HepG2 (cell line): ENCODE results near the gene SPATA12. TPM values are rescaled to one million over a fixed set of nuclear protein-coding genes. Genes with fewer than 3 reads are reported as not detected.

Source experiments
- ATAD3A ChIP-seq: sonication (generic); formaldehyde crosslinking; IDR thresholded peaks from 2 replicates; pipeline ENCODE4 v1.4.0; 2020; ENCODE audit warnings: missing genetic modification reagents
- BRCA1 ChIP-seq: sonication (generic); formaldehyde crosslinking; IDR thresholded peaks from 2 replicates; pipeline ENCODE4 v1.4.0; 2020; ENCODE audit warnings: missing genetic modification reagents
- CENPX ChIP-seq: sonication (generic); formaldehyde crosslinking; IDR thresholded peaks from 2 replicates; pipeline ENCODE4 v1.9.0; 2021; ENCODE audit warnings: mild to moderate bottlenecking, missing genetic modification reagents, moderate library complexity
- DNMT3B ChIP-seq: conservative IDR thresholded peaks from 2 replicates; pipeline ENCODE4 v1.6.1; 2016; ENCODE audit warnings: missing biosample characterization, control low read depth
- JUND ChIP-seq: sonication (generic); formaldehyde crosslinking; IDR thresholded peaks from 2 replicates; pipeline ENCODE4 v1.8.0; 2022; ENCODE audit warnings: mild to moderate bottlenecking, missing genetic modification reagents
- KMT2B ChIP-seq: IDR thresholded peaks from 2 replicates; pipeline ENCODE4 v1.6.1; 2016; ENCODE audit warnings: missing genetic modification reagents, missing compliant biosample characterization
- MAX ChIP-seq: IDR thresholded peaks from 2 replicates; pipeline ENCODE4 v1.6.1; 2012; ENCODE audit warnings: inconsistent platforms
- MED1 ChIP-seq: sonication (generic); formaldehyde crosslinking; IDR thresholded peaks from 2 replicates; pipeline ENCODE4 v1.4.0; 2020; ENCODE audit warnings: missing genetic modification reagents
- MXI1 ChIP-seq: IDR thresholded peaks from 3 replicates; pipeline ENCODE4 v1.6.1; 2012; ENCODE audit warnings: low read depth, low read length, inconsistent platforms, borderline replicate concordance
- NR0B2 ChIP-seq: sonication (generic); formaldehyde crosslinking; IDR thresholded peaks from 2 replicates; pipeline ENCODE4 v1.4.0; 2020; ENCODE audit warnings: mild to moderate bottlenecking, missing genetic modification reagents
- PBX3 ChIP-seq: sonication (generic); formaldehyde crosslinking; IDR thresholded peaks from 2 replicates; pipeline ENCODE4 v1.8.1; 2023; ENCODE audit warnings: missing genetic modification reagents, inconsistent platforms, borderline replicate concordance
- PHB2 ChIP-seq: fragments of 450-650 bp; IDR thresholded peaks from 2 replicates; pipeline ENCODE4 v1.6.1; 2018; ENCODE audit not compliant: partially characterized antibody
- POGZ ChIP-seq: sonication (generic); formaldehyde crosslinking; IDR thresholded peaks from 2 replicates; pipeline ENCODE4 v1.4.0; 2020; ENCODE audit warnings: mild to moderate bottlenecking, missing genetic modification reagents
- RNF2 ChIP-seq: fragments of 450-650 bp; conservative IDR thresholded peaks from 2 replicates; pipeline ENCODE4 v1.6.1; 2016; ENCODE audit warnings: low read depth
- SAP130 ChIP-seq: IDR thresholded peaks from 2 replicates; pipeline ENCODE4 v1.6.1; 2016; ENCODE audit warnings: low read depth
- SCMH1 ChIP-seq: sonication (generic); formaldehyde crosslinking; IDR thresholded peaks from 2 replicates; pipeline ENCODE4 v1.9.0; 2021; ENCODE audit warnings: missing genetic modification reagents, mild to moderate bottlenecking, borderline replicate concordance
- SMYD3 ChIP-seq: sonication (generic); formaldehyde crosslinking; IDR thresholded peaks from 2 replicates; pipeline ENCODE4 v1.8.1; 2023; ENCODE audit warnings: mild to moderate bottlenecking, missing genetic modification reagents
- TEAD3 ChIP-seq: optimal IDR thresholded peaks from 2 replicates; pipeline ENCODE3; 2016; ENCODE audit warnings: borderline replicate concordance
- ZBTB49 ChIP-seq: sonication (generic); formaldehyde crosslinking; IDR thresholded peaks from 2 replicates; pipeline ENCODE4 v1.4.0; 2020; ENCODE audit warnings: missing genetic modification reagents, borderline replicate concordance
- ZFP82 ChIP-seq: sonication (generic); formaldehyde crosslinking; IDR thresholded peaks from 2 replicates; pipeline ENCODE4 v1.5.1; 2020; ENCODE audit warnings: mild to moderate bottlenecking, missing genetic modification reagents, borderline replicate concordance
- ZNF235 ChIP-seq: sonication (generic); formaldehyde crosslinking; IDR thresholded peaks from 2 replicates; pipeline ENCODE4 v1.8.1; 2023; ENCODE audit warnings: mild to moderate bottlenecking, missing genetic modification reagents, borderline replicate concordance
- ZNF276 ChIP-seq: sonication (generic); formaldehyde crosslinking; IDR thresholded peaks from 2 replicates; pipeline ENCODE4 v1.4.0; 2020; ENCODE audit warnings: mild to moderate bottlenecking, low read depth, missing genetic modification reagents
- ZNF776 ChIP-seq: sonication (generic); formaldehyde crosslinking; IDR thresholded peaks from 2 replicates; pipeline ENCODE4 v1.4.0; 2020; ENCODE audit warnings: mild to moderate bottlenecking, missing genetic modification reagents
- ZNF891 ChIP-seq: sonication (generic); formaldehyde crosslinking; IDR thresholded peaks from 2 replicates; pipeline ENCODE4 v1.5.0; 2020; ENCODE audit warnings: mild to moderate bottlenecking, missing genetic modification reagents
- ZSCAN29 ChIP-seq: sonication (generic); formaldehyde crosslinking; conservative IDR thresholded peaks from 2 replicates; pipeline ENCODE4 v1.4.0; 2020; ENCODE audit warnings: mild to moderate bottlenecking, missing genetic modification reagents
- polyA plus RNA-seq, 8 experiments: library from polyadenylated mRNA; depleted of rRNA in 3 of 8; stranded (reverse) in 7 of 8; unstranded in 1 of 8; fragments of >200 nt; fragmentation: Illumina TruSeq in 4 of 8; extraction: Trizol in 4 of 8; gene quantifications; 2 replicates each; pipeline versions ENCODE4 v1.2.1 to v1.2.3, GENCODE V29; 2011 to 2016; ENCODE audit warnings: low read depth in 4 of 8, missing spikeins in 1 of 8, mixed read lengths in 1 of 8; ENCODE audit not compliant: insufficient read depth in 1 of 8
- total RNA-seq, 5 experiments: library from RNA; depleted of rRNA; stranded (reverse); fragments of >200 nt; fragmentation: Illumina TruSeq; extraction: Trizol; gene quantifications; 2 replicates each; pipeline ENCODE4 v1.2.3, GENCODE V29; 2016; ENCODE audit warnings: low read depth in 1 of 5

The SPATA12 gene
- total and polyA plus RNA-seq, 2 of the 13 experiments (the other 11 are each of a cell fraction or from before 2014, with no cell fraction given): 0.09 to 0.25 TPM

- no peak for TF ChIP-seq SCMH1 (CRISPR knock-in tag)
- TF ChIP-seq NR0B2 (CRISPR knock-in tag): peak; percentile 56; the same call in 1 of the 2 replicates
- TF ChIP-seq ZFP82 (CRISPR knock-in tag): peak; percentile 45; the same call in 1 of the 2 replicates
- peak; percentile 64 for TF ChIP-seq POGZ
- TF ChIP-seq ZSCAN29 (CRISPR knock-in tag): 0 out of 2 replicates have a peak, but pooled peaks have one; percentile 33
- no peak for TF ChIP-seq SMYD3 (CRISPR knock-in tag)
- peak; percentile 76 for TF ChIP-seq ZNF891
- peak; percentile 27 for TF ChIP-seq KMT2B (CRISPR knock-in tag)
- TF ChIP-seq ZNF276 (CRISPR knock-in tag): no peak
- TF ChIP-seq BRCA1 (CRISPR knock-in tag): no peak
- TF ChIP-seq RNF2: no peak
- peak; percentile 85; the same call in 1 of the 2 replicates for TF ChIP-seq ZNF235 (CRISPR knock-in tag)
- TF ChIP-seq PHB2: no peak
- TF ChIP-seq TEAD3 (CRISPR knock-in tag): peak; percentile 16
- TF ChIP-seq MAX: peak; percentile 61
- TF ChIP-seq PBX3 (CRISPR knock-in tag): no peak
- TF ChIP-seq ZNF776 (CRISPR knock-in tag): peak; percentile 70; the same call in 1 of the 2 replicates
- TF ChIP-seq CENPX (CRISPR knock-in tag): no peak
- TF ChIP-seq JUND: no peak
- no peak for TF ChIP-seq MED1 (CRISPR knock-in tag)
- no peak for TF ChIP-seq DNMT3B (CRISPR knock-in tag)
- TF ChIP-seq MXI1: peak; percentile 33; the same call in 1 of the 3 replicates
- TF ChIP-seq ATAD3A (CRISPR knock-in tag): no peak
- TF ChIP-seq ZBTB49 (CRISPR knock-in tag): no peak
- peak; percentile 58 for TF ChIP-seq SAP130 (CRISPR knock-in tag)
Measured at GRCh38 chr3:57078635-57079473, 18.4 kb downstream of the SPATA12 start (continued).
